ENCODE measurements around the gene PIEZO1.
"Not testable (repeated sequence)": the region's sequence is repeated elsewhere in the genome, so short reads cannot be mapped to it uniquely, and the experiment has no call there.

The PIEZO1 gene

DNA sequence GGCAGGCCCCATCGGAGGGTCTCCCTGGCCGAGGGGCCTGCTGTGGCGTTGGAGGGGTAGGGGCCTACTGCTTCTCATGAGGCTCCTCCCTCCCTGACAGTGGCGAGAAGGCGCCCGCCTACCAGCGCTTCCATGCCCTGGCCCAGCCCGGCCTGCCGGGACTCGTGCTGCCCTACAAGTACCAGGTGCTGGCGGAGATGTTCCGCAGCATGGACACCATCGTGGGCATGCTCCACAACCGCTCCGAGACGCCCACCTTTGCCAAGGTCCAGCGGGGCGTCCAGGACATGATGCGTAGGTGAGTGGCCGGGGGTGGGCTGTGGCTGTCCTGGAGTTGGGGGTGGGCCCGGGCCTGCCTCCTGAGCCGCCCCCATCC is 20.3 kb upstream of the PIEZO1 start:
- DNase-seq (ENCODE audit: low read depth), result no peak
- no peak overlapping the region for H3K4me3 ChIP-seq (ENCODE audit: low read depth, low read length)

DNA sequence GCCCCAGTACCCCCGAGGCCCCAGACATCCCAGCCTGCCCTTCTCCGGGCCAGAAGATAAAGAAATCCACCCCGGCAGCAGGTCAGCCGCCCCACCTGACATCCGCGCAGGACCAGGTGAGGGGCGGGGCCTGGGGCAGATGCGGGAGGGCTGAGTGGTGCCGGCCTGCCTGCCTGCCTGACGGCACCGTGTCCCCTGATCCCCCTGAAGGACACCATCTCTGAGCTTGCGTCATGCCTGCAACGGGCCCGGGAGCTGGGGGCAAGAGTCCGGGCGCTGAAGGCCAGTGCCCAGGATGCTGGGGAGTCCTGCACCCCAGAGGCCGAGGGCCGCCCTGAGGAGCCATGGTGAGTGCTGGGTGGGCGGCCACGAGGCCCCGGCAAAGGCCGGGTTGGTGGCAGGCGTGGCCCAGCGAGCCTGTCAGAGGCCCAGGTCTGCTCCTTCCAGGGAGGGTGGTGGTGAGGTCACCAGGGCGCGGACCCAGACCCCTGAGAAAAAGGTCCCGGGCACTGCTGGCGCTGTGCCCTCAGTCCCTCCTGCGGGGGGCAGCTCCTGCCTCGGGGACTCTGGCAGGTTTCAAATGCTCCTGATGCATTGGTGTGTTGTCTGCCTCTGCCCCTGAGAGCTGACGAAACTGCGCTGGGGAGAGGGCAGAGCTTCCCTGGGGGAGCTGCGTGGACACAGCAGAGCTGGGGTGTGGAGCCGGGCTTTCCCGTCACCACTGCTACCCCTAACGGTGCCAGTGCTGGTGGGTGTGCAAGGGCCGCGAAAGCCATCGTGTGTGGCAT is 19.7 kb upstream of the PIEZO1 start:
- no peak for DNase-seq (ENCODE audit: low read depth)
- peak overlapping the region; percentile 72 for H3K4me3 ChIP-seq (ENCODE audit: low read depth, low read length)

DNA sequence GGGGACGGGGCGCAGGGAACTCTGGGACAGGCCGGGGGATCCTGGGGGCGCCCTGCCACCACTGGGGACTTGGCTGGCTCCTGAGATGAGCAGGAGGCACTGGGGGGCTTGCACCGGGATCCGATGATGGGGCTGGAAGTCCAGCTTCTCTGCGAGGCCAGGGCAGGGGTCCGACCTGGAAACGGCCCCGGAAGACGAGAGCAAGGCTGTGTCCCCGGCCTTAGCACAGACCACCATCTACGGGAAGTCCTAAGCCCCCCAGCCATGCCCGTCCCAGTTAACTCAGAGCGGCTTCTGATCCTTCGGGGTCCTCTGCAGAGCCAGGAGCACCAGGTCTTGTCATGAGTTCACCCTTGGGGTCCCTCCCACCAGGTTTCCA is 19.1 kb upstream of the PIEZO1 start:
- H3K4me3 ChIP-seq (ENCODE audit: low read depth, low read length), result peak overlapping the region; percentile 72
- DNase-seq (ENCODE audit: low read depth), result no peak

GRCh38 chr16:88803264-88803987 is 18.4 kb upstream of the PIEZO1 start, which contains the start of gene CDT1:
TSS of gene CDT1 (plus strand) at chr16:88803789. CDS start at chr16:88803832, 43 bp downstream.
- no peak for DNase-seq (ENCODE audit: low read depth)
- peak within 1 kb of the TSS; percentile 72 for H3K4me3 ChIP-seq (ENCODE audit: low read depth, low read length)

GRCh38 chr16:88800277-88800592 is 15.2 kb upstream of the PIEZO1 start:
- no peak overlapping the region for H3K4me3 ChIP-seq (ENCODE audit: low read depth, low read length)

DNA sequence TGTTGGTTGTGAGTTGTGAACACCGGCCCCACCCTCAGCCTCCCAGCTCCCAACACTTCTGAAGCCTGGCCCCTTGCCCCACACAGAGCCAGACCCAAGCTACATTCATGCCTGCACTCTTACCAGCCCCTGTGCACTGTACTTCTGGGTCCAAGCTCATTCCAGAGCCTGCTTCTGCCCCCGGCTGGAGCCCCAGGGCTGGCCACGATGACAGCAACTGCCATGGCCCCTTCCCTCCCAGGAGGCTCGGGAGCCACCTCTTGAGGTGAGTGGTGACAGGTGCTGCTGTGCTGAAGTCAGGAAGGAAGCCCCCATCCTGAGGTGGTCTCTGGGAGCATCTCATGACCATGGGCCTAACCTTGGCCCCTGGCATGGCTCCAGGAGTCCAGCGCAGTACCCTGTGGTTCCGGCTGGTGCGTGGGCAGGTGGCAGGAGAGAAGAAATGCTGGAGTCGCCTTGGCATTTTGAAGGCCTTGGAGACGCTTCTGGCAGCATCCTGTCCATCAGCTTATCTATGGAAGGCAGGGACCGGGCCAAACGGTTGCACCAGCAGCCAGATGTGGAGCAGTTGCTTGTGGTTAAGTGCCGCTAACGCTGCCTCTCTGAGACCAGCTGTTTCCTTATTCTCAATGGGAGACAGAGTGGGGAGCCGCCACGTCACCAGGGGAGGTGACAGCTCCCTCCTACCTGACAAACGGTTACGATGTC is 14.7 kb upstream of the PIEZO1 start:
- no peak overlapping the region for H3K4me3 ChIP-seq (ENCODE audit: low read depth, low read length)

More at GRCh38 chr16:88800277-88800592, 15.2 kb upstream of the PIEZO1 start:
- DNase-seq (ENCODE audit: low read depth), result no peak

DNA sequence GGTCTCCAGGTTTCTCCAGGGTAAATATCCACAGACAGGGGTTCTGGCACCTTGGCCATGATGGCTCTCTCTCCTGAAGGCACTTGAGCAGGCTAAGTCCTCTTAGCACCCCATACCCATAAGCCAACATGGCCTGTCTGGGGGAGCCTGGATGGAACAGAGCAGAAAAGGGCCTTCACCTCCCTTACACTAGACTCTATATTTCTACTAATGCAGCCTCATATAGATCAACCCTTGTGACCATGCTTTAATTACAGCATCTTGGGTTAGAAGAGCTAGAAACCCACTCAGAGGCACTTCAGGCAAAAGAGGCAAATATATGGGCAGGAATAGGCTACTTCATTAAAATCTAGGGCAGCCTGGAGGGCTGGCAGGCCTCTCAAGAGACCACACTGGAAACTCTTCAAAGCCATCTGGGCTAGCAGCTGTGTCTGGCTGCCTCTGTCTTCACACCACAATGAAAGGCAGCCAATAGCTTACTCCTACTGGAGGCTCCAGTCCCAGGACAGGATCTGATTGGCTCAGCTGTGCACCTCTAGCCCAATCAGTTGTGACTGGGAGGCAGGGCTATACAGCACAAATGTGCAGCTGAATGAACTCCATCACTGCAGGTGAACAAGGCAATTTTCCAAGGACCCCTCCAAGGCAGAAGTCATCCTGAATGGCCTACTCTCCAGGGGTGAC is 13.9 kb upstream of the PIEZO1 start:
- no peak overlapping the region for H3K4me3 ChIP-seq (ENCODE audit: low read depth, low read length)
- no peak for DNase-seq (ENCODE audit: low read depth)

More for the DNA sequence above, 14.7 kb upstream of the PIEZO1 start:
- no peak for DNase-seq (ENCODE audit: low read depth)

GRCh38 chr16:88798073-88798472 is 13.1 kb upstream of the PIEZO1 start:
- H3K4me3 ChIP-seq (ENCODE audit: low read depth, low read length), result no peak overlapping the region
- DNase-seq (ENCODE audit: low read depth), result no peak

DNA sequence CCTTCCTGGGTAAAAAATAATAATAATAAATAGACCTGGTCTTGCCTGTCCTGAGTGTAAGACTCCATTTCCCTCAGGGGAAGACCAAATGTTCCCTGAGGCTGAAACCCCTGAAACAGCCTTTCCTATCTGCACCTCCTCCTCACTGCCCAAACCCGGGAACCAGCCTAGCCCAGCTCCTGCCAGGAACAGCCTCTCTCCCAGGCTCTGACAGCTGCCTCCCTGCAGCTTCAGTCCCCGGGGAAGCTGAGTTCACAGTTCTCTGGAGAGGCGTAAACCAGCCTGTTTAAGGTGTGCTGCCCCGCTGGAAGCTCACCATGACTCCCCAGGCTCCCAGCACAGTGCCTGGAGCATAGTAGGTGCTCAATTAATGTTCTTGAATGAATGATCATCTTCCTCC is 11.3 kb upstream of the PIEZO1 start:
- no peak overlapping the region for H3K4me3 ChIP-seq (ENCODE audit: low read depth, low read length)
- no peak for DNase-seq (ENCODE audit: low read depth)

DNA sequence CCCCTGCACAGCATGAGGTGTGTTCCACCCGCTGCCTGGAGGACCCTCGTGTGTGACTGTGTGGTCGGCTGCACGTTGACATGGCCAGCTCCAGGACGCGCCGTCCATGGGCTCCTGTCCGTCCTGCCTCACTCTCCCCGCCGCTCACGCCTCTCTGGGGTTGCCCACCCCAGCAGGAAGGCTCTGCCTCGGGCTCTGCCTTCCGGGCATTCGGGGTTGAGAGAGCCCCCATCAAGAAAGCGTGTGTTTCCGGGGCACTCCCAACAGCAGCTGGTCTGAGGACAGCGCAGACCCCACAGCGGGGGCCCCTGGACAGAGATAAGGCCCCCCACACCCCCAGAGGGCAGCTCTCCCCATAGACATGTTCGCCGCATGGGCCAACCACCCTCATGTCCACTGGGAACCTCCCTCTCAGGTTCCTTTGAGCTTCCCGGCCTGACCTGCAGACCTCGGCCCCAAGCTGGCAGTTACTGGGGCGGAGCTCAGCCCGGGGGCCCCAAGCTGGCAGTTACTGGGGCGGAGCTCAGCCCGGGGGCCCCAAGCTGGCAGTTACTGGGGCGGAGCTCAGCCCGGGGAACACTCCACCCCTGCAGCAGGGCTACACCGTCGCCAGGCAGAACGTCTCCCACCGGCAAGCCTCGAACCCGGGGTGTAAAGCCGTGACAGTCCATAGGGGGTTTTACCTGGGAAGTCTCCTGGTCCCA is 8.4 kb upstream of the PIEZO1 start:
- no peak overlapping the region for H3K4me3 ChIP-seq (ENCODE audit: low read depth, low read length)
- DNase-seq (ENCODE audit: low read depth), result no peak

- no peak for DNase-seq (ENCODE audit: low read depth)
- H3K4me3 ChIP-seq (ENCODE audit: low read depth, low read length), result no peak overlapping the region
These were observed 7.7 kb upstream of the PIEZO1 start for GRCh38 chr16:88792668-88793250.

DNA sequence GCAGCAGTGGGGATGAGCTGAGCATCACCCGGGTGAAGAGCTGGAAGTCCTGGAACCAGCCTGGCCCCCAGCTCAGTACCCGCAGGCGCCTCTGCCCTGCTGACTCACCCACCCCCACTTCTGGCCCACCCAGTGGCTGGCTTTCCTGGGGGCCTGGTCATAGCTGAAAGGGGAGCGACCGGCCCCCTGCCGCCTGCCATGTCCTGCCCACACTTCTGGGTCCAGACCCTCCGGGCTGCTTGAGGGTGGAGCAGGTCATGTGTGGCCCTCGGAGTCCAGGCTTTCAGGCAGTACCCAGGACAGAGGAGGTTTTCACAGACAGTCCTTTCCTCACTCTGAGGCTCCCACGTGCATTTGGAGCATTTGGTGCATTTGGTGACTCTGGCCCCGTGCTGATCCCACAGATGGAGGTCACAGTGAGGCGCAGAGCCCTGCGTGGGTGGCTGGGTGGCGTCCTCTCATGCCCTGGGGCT is 7.1 kb upstream of the PIEZO1 start:
- DNase-seq (ENCODE audit: low read depth), result no peak
- no peak overlapping the region for H3K4me3 ChIP-seq (ENCODE audit: low read depth, low read length)

GRCh38 chr16:88790312-88791211 is 5.5 kb upstream of the PIEZO1 start:
- no peak for DNase-seq (ENCODE audit: low read depth)
- no peak overlapping the region for H3K4me3 ChIP-seq (ENCODE audit: low read depth, low read length)

GRCh38 chr16:88789594-88789993 is 4.6 kb upstream of the PIEZO1 start:
- no peak overlapping the region for H3K4me3 ChIP-seq (ENCODE audit: low read depth, low read length)
- no peak for DNase-seq (ENCODE audit: low read depth)

- DNase-seq (ENCODE audit: low read depth); H3K4me3 ChIP-seq (ENCODE audit: low read depth, low read length): not testable (repeated sequence)
These were observed 3.7 kb upstream of the PIEZO1 start for GRCh38 chr16:88788749-88789148.

GRCh38 chr16:88787579-88788314 is 2.7 kb upstream of the PIEZO1 start:
- DNase-seq (ENCODE audit: low read depth), result no peak
- H3K4me3 ChIP-seq (ENCODE audit: low read depth, low read length), result no peak overlapping the region

GRCh38 chr16:88784856-88785105 is 239 bp downstream of the PIEZO1 start:
- no peak for DNase-seq (ENCODE audit: low read depth)
- H3K4me3 ChIP-seq (ENCODE audit: low read depth, low read length), result peak overlapping the region; percentile 70
